HepG2 (cell line): ENCODE results near the gene CMYA5.

Experiments used
- CBX2 ChIP-seq, 2 experiments: fragments of 200-600 bp in 1 of 2; sonication (generic); formaldehyde crosslinking in 1 of 2; IDR thresholded peaks; 2 replicates each; pipeline versions ENCODE4 v1.7.0 to v1.8.1; 2018 to 2022; ENCODE audit warnings: low read depth in 2 of 2, low read length in 1 of 2, mild to moderate bottlenecking in 1 of 2, missing genetic modification reagents in 1 of 2
- GTF2F1 ChIP-seq: fragments of 150-350 bp; IDR thresholded peaks from 2 replicates; pipeline ENCODE4 v1.6.1; 2014; ENCODE audit warnings: low read length
- KAT8 ChIP-seq: IDR thresholded peaks from 2 replicates; pipeline ENCODE4 v1.6.1; 2016; ENCODE audit warnings: missing genetic modification reagents, missing compliant biosample characterization
- MTF1 ChIP-seq: sonication (generic); formaldehyde crosslinking; IDR thresholded peaks from 2 replicates; pipeline ENCODE4 v1.5.0; 2020; ENCODE audit warnings: missing genetic modification reagents
- MYC ChIP-seq: sonication (generic); formaldehyde crosslinking; IDR thresholded peaks from 2 replicates; pipeline ENCODE4 v1.9.0; 2021; ENCODE audit warnings: missing genetic modification reagents, borderline replicate concordance
- NFIC ChIP-seq: IDR thresholded peaks from 2 replicates; pipeline ENCODE4 v1.6.1; 2012; ENCODE audit warnings: mild to moderate bottlenecking, low read length, inconsistent platforms
- NFYB ChIP-seq: sonication (generic); formaldehyde crosslinking; IDR thresholded peaks from 2 replicates; pipeline ENCODE4 v1.4.0; 2020; ENCODE audit warnings: missing genetic modification reagents
- POLR2A ChIP-seq, 2 experiments: IDR thresholded peaks; 2 replicates each; pipeline ENCODE4 v1.6.1; 2011; ENCODE audit warnings: low read depth in 2 of 2, low read length in 2 of 2, mild to moderate bottlenecking in 1 of 2, moderate library complexity in 1 of 2; ENCODE audit not compliant: insufficient read depth in 1 of 2
- STAG1 ChIP-seq: sonication (generic); formaldehyde crosslinking; IDR thresholded peaks from 2 replicates; pipeline ENCODE4 v1.4.0; 2020; ENCODE audit warnings: missing genetic modification reagents
- ZNF326 ChIP-seq: sonication (generic); formaldehyde crosslinking; IDR thresholded peaks from 2 replicates; pipeline ENCODE4 v1.4.0; 2020; ENCODE audit warnings: missing genetic modification reagents, borderline replicate concordance
- TF ChIP-seq, protein P1 (sequence below): sonication (generic); formaldehyde crosslinking; IDR thresholded peaks from 2 replicates; pipeline ENCODE4 v1.4.0; 2020; ENCODE audit warnings: missing genetic modification reagents, mild to moderate bottlenecking, borderline replicate concordance
- TF ChIP-seq, protein P2 (sequence below): sonication (generic); formaldehyde crosslinking; IDR thresholded peaks from 2 replicates; pipeline ENCODE4 v1.5.0; 2020; ENCODE audit warnings: mild to moderate bottlenecking, missing genetic modification reagents, moderate library complexity

DNA sequence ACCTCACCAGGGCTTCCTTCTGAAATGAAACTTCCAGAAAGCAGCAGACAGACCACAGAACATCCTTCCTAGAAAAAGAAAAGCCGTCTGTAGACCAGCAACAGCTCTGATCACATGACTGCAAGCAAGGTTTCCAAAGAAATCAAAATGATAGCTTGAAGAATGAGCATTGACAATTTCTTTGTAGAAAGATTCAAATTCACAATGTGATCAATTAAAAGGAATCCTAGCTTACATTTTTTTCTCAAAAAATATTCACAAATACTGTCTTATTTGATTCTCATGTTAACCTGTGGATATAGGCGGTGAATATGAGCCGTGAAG is 156.5 kb downstream of the CMYA5 start:
- no peak for TF ChIP-seq KAT8 (CRISPR knock-in tag)
- no peak for TF ChIP-seq ZNF326
- no peak for TF ChIP-seq POLR2A (IDR thresholded peaks at IDR 0.05; ENCODE audit: insufficient read depth in 1 of 2, low read depth in 2 of 2, low read length in 2 of 2)
- no peak for TF ChIP-seq NFYB (CRISPR knock-in tag)
- no peak for TF ChIP-seq NFIC
- TF ChIP-seq MTF1 (CRISPR knock-in tag) = no peak
- TF ChIP-seq STAG1 (CRISPR knock-in tag) = no peak
- TF ChIP-seq, protein P1, sequence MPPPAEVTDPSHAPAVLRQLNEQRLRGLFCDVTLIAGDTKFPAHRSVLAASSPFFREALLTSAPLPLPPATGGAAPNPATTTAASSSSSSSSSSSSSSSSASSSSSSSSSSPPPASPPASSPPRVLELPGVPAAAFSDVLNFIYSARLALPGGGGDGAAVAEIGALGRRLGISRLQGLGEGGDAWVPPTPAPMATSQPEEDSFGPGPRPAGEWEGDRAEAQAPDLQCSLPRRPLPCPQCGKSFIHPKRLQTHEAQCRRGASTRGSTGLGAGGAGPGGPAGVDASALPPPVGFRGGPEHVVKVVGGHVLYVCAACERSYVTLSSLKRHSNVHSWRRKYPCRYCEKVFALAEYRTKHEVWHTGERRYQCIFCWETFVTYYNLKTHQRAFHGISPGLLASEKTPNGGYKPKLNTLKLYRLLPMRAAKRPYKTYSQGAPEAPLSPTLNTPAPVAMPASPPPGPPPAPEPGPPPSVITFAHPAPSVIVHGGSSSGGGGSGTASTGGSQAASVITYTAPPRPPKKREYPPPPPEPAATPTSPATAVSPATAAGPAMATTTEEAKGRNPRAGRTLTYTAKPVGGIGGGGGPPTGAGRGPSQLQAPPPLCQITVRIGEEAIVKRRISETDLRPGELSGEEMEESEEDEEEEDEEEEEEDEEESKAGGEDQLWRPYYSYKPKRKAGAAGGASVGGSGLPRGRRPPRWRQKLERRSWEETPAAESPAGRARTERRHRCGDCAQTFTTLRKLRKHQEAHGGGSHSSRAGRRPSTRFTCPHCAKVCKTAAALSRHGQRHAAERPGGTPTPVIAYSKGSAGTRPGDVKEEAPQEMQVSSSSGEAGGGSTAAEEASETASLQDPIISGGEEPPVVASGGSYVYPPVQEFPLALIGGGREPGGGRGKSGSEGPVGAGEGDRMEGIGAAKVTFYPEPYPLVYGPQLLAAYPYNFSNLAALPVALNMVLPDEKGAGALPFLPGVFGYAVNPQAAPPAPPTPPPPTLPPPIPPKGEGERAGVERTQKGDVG = no peak
- TF ChIP-seq CBX2 (IDR thresholded peaks at IDR 0.05; ENCODE audit: low read depth, low read length) = no peak
- TF ChIP-seq CBX2 (CRISPR knock-in tag; IDR thresholded peaks at IDR 0.05; ENCODE audit: low read depth) = no peak
- TF ChIP-seq GTF2F1 = no peak
- TF ChIP-seq MYC (CRISPR knock-in tag) = no peak
- TF ChIP-seq, protein P2, sequence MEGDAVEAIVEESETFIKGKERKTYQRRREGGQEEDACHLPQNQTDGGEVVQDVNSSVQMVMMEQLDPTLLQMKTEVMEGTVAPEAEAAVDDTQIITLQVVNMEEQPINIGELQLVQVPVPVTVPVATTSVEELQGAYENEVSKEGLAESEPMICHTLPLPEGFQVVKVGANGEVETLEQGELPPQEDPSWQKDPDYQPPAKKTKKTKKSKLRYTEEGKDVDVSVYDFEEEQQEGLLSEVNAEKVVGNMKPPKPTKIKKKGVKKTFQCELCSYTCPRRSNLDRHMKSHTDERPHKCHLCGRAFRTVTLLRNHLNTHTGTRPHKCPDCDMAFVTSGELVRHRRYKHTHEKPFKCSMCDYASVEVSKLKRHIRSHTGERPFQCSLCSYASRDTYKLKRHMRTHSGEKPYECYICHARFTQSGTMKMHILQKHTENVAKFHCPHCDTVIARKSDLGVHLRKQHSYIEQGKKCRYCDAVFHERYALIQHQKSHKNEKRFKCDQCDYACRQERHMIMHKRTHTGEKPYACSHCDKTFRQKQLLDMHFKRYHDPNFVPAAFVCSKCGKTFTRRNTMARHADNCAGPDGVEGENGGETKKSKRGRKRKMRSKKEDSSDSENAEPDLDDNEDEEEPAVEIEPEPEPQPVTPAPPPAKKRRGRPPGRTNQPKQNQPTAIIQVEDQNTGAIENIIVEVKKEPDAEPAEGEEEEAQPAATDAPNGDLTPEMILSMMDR (CRISPR knock-in tag) = no peak
